ENCODE data around the gene ZDHHC8. TPM values are rescaled to one million over a fixed set of nuclear protein-coding genes. Genes with fewer than 3 reads are reported as not detected.

Gene ZDHHC8
- total RNA-seq, 4 donors from 2014 or later = 26.0 to 64.2 (median 34.9) TPM

GRCh38 chr22:20113551-20114310 is 17.9 kb upstream of the ZDHHC8 start:
- TF ChIP-seq CTCF (IDR thresholded peaks at IDR 0.05) (no peak), EP300 (IDR thresholded peaks at IDR 0.05) (no peak), POLR2A (IDR thresholded peaks at IDR 0.05) (no peak), POLR2AphosphoS5 (IDR thresholded peaks at IDR 0.05) (no peak)
- DNase-seq (ENCODE audit: low spot score in 2 of 2) = no peak
- no peak overlapping the region for H3K4me3 ChIP-seq
- H3K36me3 ChIP-seq = peaks cover 72% of the 10 kb centered on the region
- WGBS = 86% methylated on average over 14 of the region's 19 CpGs
- H3K27ac ChIP-seq = no peak overlapping the region
- H3K9me3 ChIP-seq = no peaks in the 10 kb centered on the region
- H3K4me1 ChIP-seq = peaks cover 27% of the 10 kb centered on the region
- H3K27me3 ChIP-seq = no peaks in the 10 kb centered on the region

DNA sequence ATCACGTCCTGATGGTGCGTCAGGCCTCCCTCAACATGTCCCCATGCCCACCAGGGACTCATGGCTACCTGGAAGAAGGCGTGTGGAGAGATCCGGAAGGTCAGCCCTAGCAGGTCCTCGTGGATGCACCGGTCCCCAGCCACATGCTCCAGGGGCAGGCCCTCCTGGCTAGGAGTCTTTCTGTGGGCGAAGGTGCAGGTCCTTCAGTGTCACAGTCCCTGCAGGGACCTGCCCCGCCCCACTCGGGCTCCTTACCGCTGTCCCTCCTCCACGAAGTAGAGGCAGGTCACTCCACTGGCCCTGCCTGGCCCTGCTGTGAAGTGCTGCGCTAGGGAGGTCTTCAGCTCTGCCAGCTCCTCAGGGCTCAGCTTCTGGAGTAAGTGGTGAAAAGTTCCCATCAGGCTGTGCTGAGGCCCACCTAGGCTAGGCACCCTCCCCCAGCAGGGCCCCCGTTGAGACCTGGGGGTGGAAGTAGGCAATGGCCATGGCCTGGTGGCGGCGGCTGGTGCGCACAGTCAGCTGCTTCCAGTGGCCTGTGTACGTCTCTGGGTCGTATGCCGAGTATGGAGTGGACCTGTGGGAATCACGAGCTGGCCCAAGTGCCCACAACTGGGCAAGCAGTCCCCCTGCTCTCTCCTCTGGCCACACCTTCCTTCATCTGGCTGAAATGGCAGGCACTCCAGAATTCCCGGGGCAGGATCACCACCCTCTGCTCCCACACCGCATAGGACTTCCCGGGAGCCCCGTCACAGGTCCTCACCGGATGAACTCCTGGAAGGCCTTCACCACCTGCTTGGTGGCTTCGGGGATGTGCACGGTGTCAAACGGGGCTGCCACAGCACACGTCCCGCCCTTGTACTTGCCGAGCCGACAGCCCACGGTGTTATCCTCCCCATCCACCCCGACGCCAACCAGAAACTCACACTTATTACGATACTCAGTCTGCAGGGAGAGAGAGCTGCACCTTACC is 16.8 kb upstream of the ZDHHC8 start:
- WGBS = 90% methylated on average over 19 of the region's 36 CpGs
- no peaks in the 10 kb centered on the region for H3K27me3 ChIP-seq
- no peak for DNase-seq (ENCODE audit: low spot score in 2 of 2)
- H3K36me3 ChIP-seq = peaks cover 68% of the 10 kb centered on the region
- H3K4me3 ChIP-seq = no peak overlapping the region
- no peak for TF ChIP-seq EP300 (IDR thresholded peaks at IDR 0.05)
- no peak for TF ChIP-seq POLR2AphosphoS5 (IDR thresholded peaks at IDR 0.05)
- no peak for TF ChIP-seq CTCF (IDR thresholded peaks at IDR 0.05)
- no peak for TF ChIP-seq POLR2A (IDR thresholded peaks at IDR 0.05)
- no peaks in the 10 kb centered on the region for H3K9me3 ChIP-seq
- peaks cover 38% of the 10 kb centered on the region for H3K4me1 ChIP-seq
- no peak overlapping the region for H3K27ac ChIP-seq

GRCh38 chr22:20115691-20116375 is 15.8 kb upstream of the ZDHHC8 start, which contains the start of gene RANBP1:
Gene RANBP1 (plus strand): TSS chr22:20116104. CDS start chr22:20116185, 81 bp downstream.
- WGBS = 70% methylated on average over 29 of the region's 30 CpGs
- DNase-seq (ENCODE audit: low spot score in 2 of 2) = no peak
- Histone ChIP-seq H3K27me3 (no peaks in the 10 kb centered on the region), H3K27ac (peak within 1 kb of the TSS; percentile 88), H3K36me3 (peaks cover 68% of the 10 kb centered on the region), H3K9me3 (no peaks in the 10 kb centered on the region), H3K4me1 (peaks cover 38% of the 10 kb centered on the region), H3K4me3 (peak within 1 kb of the TSS; percentile 83)
- no peak for TF ChIP-seq POLR2AphosphoS5 (IDR thresholded peaks at IDR 0.05)

- Histone ChIP-seq H3K4me3 (peak overlapping the region; percentile 83), H3K9me3 (no peaks in the 10 kb centered on the region), H3K36me3 (peaks cover 68% of the 10 kb centered on the region), H3K27ac (peak overlapping the region; percentile 88), H3K27me3 (no peaks in the 10 kb centered on the region), H3K4me1 (peaks cover 38% of the 10 kb centered on the region)
- 2% methylated on average over 17 of the region's 27 CpGs for WGBS
- DNase-seq (ENCODE audit: low spot score in 2 of 2) = no peak
- TF ChIP-seq POLR2A (IDR thresholded peaks at IDR 0.05) (no peak), POLR2AphosphoS5 (IDR thresholded peaks at IDR 0.05) (no peak), CTCF (IDR thresholded peaks at IDR 0.05) (no peak), EP300 (IDR thresholded peaks at IDR 0.05) (no peak)
These were observed 15.1 kb upstream of the ZDHHC8 start for GRCh38 chr22:20116376-20116950.

DNA sequence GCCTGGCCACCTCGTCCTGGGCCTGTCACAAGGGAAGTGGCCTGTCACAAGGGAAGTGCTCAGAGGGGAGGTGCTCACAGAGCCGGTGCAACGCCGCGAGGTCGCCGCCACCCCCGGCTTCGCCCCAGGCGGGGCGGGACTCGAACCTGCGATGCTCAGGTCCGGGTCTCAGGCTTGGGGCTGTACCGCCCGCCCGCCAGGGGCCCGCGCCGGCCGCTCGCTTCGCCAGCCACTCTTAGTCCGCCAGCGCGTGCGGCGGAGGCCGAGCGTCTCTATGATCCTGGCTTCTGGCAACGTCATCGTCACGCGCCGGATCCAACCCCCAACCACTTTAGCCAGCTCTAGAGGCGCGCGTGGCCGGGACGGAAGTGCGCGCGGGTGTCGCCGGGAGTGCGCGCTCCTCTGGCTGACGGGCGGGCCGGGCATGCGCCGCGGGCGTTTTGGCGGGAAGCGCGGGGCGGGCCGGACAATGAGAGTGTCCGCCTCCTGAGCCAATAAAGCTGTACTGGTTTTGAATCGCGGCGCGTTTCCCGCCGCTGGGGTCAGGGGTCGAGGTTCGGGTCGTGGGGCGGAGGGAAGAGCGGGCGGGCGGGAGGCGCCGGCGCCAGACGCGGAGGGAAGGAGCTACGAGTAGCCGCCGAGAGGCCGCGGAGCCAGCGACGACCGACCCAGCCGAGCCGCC is 14.5 kb upstream of the ZDHHC8 start, which contains the start of gene TRMT2A:
TSS of gene TRMT2A (minus strand) at position 276 of the 682 bp plus-strand sequence. CDS start 320 bp downstream, outside the sequence.
- peak; percentile 98 to 99 for DNase-seq (ENCODE audit: low spot score in 2 of 2)
- H3K4me1 ChIP-seq = peaks cover 38% of the 10 kb centered on the region
- peak within 1 kb of the TSS; percentile 88 for H3K27ac ChIP-seq
- H3K27me3 ChIP-seq = no peaks in the 10 kb centered on the region
- 0% methylated on average over 16 of the region's 88 CpGs for WGBS
- peak within 1 kb of the TSS; percentile 83 for H3K4me3 ChIP-seq
- H3K9me3 ChIP-seq = no peaks in the 10 kb centered on the region
- peak in 1 of 2 donors; percentile 51 for TF ChIP-seq POLR2A (IDR thresholded peaks at IDR 0.05)
- TF ChIP-seq POLR2AphosphoS5 (IDR thresholded peaks at IDR 0.05) = peak in 2 of 3 donors; percentile 76 to 91
- TF ChIP-seq CTCF (IDR thresholded peaks at IDR 0.05) = peak in 1 of 2 donors; percentile 10
- TF ChIP-seq EP300 (IDR thresholded peaks at IDR 0.05) = no peak
- peaks cover 69% of the 10 kb centered on the region for H3K36me3 ChIP-seq
